KOPT-K1 (cell line): ENCODE results near the gene SP3.

Experiments
- H3K27ac ChIP-seq: fragments of 200-600 bp; sonication (generic); 2 replicates; pipeline ENCODE4 v1.5.1; 2016; ENCODE audit warnings: antibody characterized with exemption, mild to moderate bottlenecking, low read depth, low read length; ENCODE audit not compliant: poor library complexity, severe bottlenecking
- H3K36me3 ChIP-seq: fragments of 200-600 bp; sonication (generic); 2 replicates; pipeline ENCODE4 v1.5.1; 2017; ENCODE audit warnings: antibody characterized with exemption, mild to moderate bottlenecking, low read length, moderate library complexity; ENCODE audit not compliant: insufficient read depth
- H3K9me3 ChIP-seq: fragments of 200-600 bp; sonication (generic); 2 replicates; pipeline ENCODE4 v1.5.1; 2017; ENCODE audit warnings: antibody characterized with exemption, low read length, mild to moderate bottlenecking; ENCODE audit not compliant: insufficient read depth, poor library complexity, severe bottlenecking

SP3 gene

GRCh38 chr2:173881886-173882285 is 83.3 kb downstream of the SP3 start:
- Histone ChIP-seq H3K9me3 (peaks cover 3% of the 10 kb centered on the region), H3K36me3 (no peaks in the 10 kb centered on the region), H3K27ac (no peak overlapping the region)

GRCh38 chr2:173881461-173881860 is 83.7 kb downstream of the SP3 start:
- peaks cover 3% of the 10 kb centered on the region for H3K9me3 ChIP-seq
- H3K36me3 ChIP-seq: no peaks in the 10 kb centered on the region
- H3K27ac ChIP-seq: no peak overlapping the region

- no peaks in the 10 kb centered on the region for H3K36me3 ChIP-seq
- no peak overlapping the region for H3K27ac ChIP-seq
- H3K9me3 ChIP-seq: no peaks in the 10 kb centered on the region
Measured at GRCh38 chr2:173880561-173880960, 84.6 kb downstream of the SP3 start.

- H3K36me3 ChIP-seq: no peaks in the 10 kb centered on the region
- no peaks in the 10 kb centered on the region for H3K9me3 ChIP-seq
- no peak overlapping the region for H3K27ac ChIP-seq
Measured at GRCh38 chr2:173876833-173877413, 88.2 kb downstream of the SP3 start.

GRCh38 chr2:173874894-173875237 is 90.3 kb downstream of the SP3 start:
- no peak overlapping the region for H3K27ac ChIP-seq
- no peaks in the 10 kb centered on the region for H3K36me3 ChIP-seq
- no peaks in the 10 kb centered on the region for H3K9me3 ChIP-seq

- Histone ChIP-seq H3K9me3 (no peaks in the 10 kb centered on the region), H3K27ac (no peak overlapping the region)
Measured at GRCh38 chr2:173874003-173874893, 90.9 kb downstream of the SP3 start.

GRCh38 chr2:173872714-173873113 is 92.5 kb downstream of the SP3 start:
- H3K27ac ChIP-seq: no peak overlapping the region
- H3K36me3 ChIP-seq: no peaks in the 10 kb centered on the region
- H3K9me3 ChIP-seq: no peaks in the 10 kb centered on the region

More at GRCh38 chr2:173874003-173874893, 90.9 kb downstream of the SP3 start:
- no peaks in the 10 kb centered on the region for H3K36me3 ChIP-seq

- Histone ChIP-seq H3K27ac (no peak overlapping the region), H3K36me3 (no peaks in the 10 kb centered on the region), H3K9me3 (no peaks in the 10 kb centered on the region)
Measured at GRCh38 chr2:173869244-173870229, 95.6 kb downstream of the SP3 start.

- no peaks in the 10 kb centered on the region for H3K36me3 ChIP-seq
- no peak overlapping the region for H3K27ac ChIP-seq
Measured at GRCh38 chr2:173868406-173868805, 96.8 kb downstream of the SP3 start.

GRCh38 chr2:173866874-173867618 is 98.1 kb downstream of the SP3 start:
- no peaks in the 10 kb centered on the region for H3K9me3 ChIP-seq
- H3K36me3 ChIP-seq: no peaks in the 10 kb centered on the region
- no peak overlapping the region for H3K27ac ChIP-seq

More at GRCh38 chr2:173868406-173868805, 96.8 kb downstream of the SP3 start:
- no peaks in the 10 kb centered on the region for H3K9me3 ChIP-seq

- H3K27ac ChIP-seq: no peak overlapping the region
- no peaks in the 10 kb centered on the region for H3K9me3 ChIP-seq
- no peaks in the 10 kb centered on the region for H3K36me3 ChIP-seq
Measured at GRCh38 chr2:173865971-173866873, 99.0 kb downstream of the SP3 start.

- Histone ChIP-seq H3K27ac (no peak overlapping the region), H3K9me3 (no peaks in the 10 kb centered on the region), H3K36me3 (no peaks in the 10 kb centered on the region)
Measured at GRCh38 chr2:173862612-173863217, 102.5 kb downstream of the SP3 start.

GRCh38 chr2:173860566-173860965 is 104.6 kb downstream of the SP3 start:
- Histone ChIP-seq H3K27ac (no peak overlapping the region), H3K9me3 (no peaks in the 10 kb centered on the region), H3K36me3 (no peaks in the 10 kb centered on the region)
